ENCODE data around the gene PRDM5. TPM values are rescaled to one million over a fixed set of nuclear protein-coding genes. Genes with fewer than 3 reads are reported as not detected.

PRDM5 gene
- total RNA-seq, 1 donor from 2014 or later: 12.2 TPM

- no peaks in the 10 kb centered on the region for H3K27me3 ChIP-seq (ENCODE audit: low read depth)
- intact Hi-C loops (cut with micrococcal nuclease): no loop called here
- no peaks in the 10 kb centered on the region for H3K36me3 ChIP-seq
- no peaks in the 10 kb centered on the region for H3K9me3 ChIP-seq (replicated peaks)
- H3K4me3 ChIP-seq: no peak overlapping the region
- no peak for TF ChIP-seq CTCF (IDR thresholded peaks at IDR 0.05; ENCODE audit: borderline replicate concordance)
- DNase-seq: no peak
- H3K4me1 ChIP-seq: peaks cover 28% of the 10 kb centered on the region
- H3K27ac ChIP-seq (replicated peaks): no peak overlapping the region
Observed at GRCh38 chr4:120720354-120720934, 202.1 kb downstream of the PRDM5 start.

GRCh38 chr4:120718979-120719566 is 203.5 kb downstream of the PRDM5 start:
- TF ChIP-seq CTCF (IDR thresholded peaks at IDR 0.05; ENCODE audit: borderline replicate concordance): peak; percentile 78
- no peak overlapping the region for H3K4me3 ChIP-seq
- intact Hi-C loops (cut with micrococcal nuclease): no loop called here
- no peak overlapping the region for H3K27ac ChIP-seq (replicated peaks)
- peaks cover 22% of the 10 kb centered on the region for H3K4me1 ChIP-seq
- DNase-seq: no peak
- no peaks in the 10 kb centered on the region for H3K9me3 ChIP-seq (replicated peaks)
- no peaks in the 10 kb centered on the region for H3K27me3 ChIP-seq (ENCODE audit: low read depth)
- no peaks in the 10 kb centered on the region for H3K36me3 ChIP-seq

GRCh38 chr4:120716346-120716745 is 206.2 kb downstream of the PRDM5 start:
- Histone ChIP-seq H3K27ac (replicated peaks) (no peak overlapping the region), H3K4me3 (no peak overlapping the region), H3K4me1 (peaks cover 22% of the 10 kb centered on the region), H3K27me3 (ENCODE audit: low read depth) (no peaks in the 10 kb centered on the region), H3K9me3 (replicated peaks) (no peaks in the 10 kb centered on the region), H3K36me3 (no peaks in the 10 kb centered on the region)
- TF ChIP-seq CTCF (IDR thresholded peaks at IDR 0.05; ENCODE audit: borderline replicate concordance): no peak
- no peak for DNase-seq
- intact Hi-C loops (cut with micrococcal nuclease): no loop called here

GRCh38 chr4:120714417-120715010 is 208.0 kb downstream of the PRDM5 start:
- intact Hi-C loops (cut with micrococcal nuclease): no loop called here
- H3K4me3 ChIP-seq: no peak overlapping the region
- no peaks in the 10 kb centered on the region for H3K27me3 ChIP-seq (ENCODE audit: low read depth)
- no peak for TF ChIP-seq CTCF (IDR thresholded peaks at IDR 0.05; ENCODE audit: borderline replicate concordance)
- no peak overlapping the region for H3K27ac ChIP-seq (replicated peaks)
- H3K4me1 ChIP-seq: peaks cover 11% of the 10 kb centered on the region
- no peak for DNase-seq
- H3K36me3 ChIP-seq: no peaks in the 10 kb centered on the region
- H3K9me3 ChIP-seq (replicated peaks): no peaks in the 10 kb centered on the region

- H3K27me3 ChIP-seq (ENCODE audit: low read depth): no peaks in the 10 kb centered on the region
- intact Hi-C loops (cut with micrococcal nuclease): no loop called here
- DNase-seq: no peak
- H3K4me1 ChIP-seq: peaks cover 13% of the 10 kb centered on the region
- H3K27ac ChIP-seq (replicated peaks): peak overlapping the region; percentile 13
- no peak overlapping the region for H3K4me3 ChIP-seq
- peaks cover 25% of the 10 kb centered on the region for H3K9me3 ChIP-seq (replicated peaks)
- TF ChIP-seq CTCF (IDR thresholded peaks at IDR 0.05; ENCODE audit: borderline replicate concordance): no peak
- peaks cover 7% of the 10 kb centered on the region for H3K36me3 ChIP-seq
Observed at GRCh38 chr4:120709991-120710390, 212.5 kb downstream of the PRDM5 start.

All from left ventricle myocardium inferior (tissue), 1 donor.